ENCODE results near the gene PGGHG.
"Not testable (repeated sequence)": the region's sequence is repeated elsewhere in the genome, so short reads cannot be mapped to it uniquely, and the experiment has no call there.

PGGHG gene

GRCh38 chr11:330694-331357, 41.9 kb downstream of the PGGHG start:
- DNase-seq, result no peak

- DNase-seq, result no peak
Measured at GRCh38 chr11:331358-332060, 42.6 kb downstream of the PGGHG start.

GRCh38 chr11:332651-333480, 43.9 kb downstream of the PGGHG start:
- DNase-seq, result no peak

- not testable (repeated sequence) for DNase-seq
Measured at GRCh38 chr11:333616-334263, 44.8 kb downstream of the PGGHG start.

- DNase-seq, result no peak
Measured at GRCh38 chr11:334264-334994, 45.5 kb downstream of the PGGHG start.

GRCh38 chr11:335779-336658, 47.1 kb downstream of the PGGHG start:
- DNase-seq, result no peak

- DNase-seq, result no peak
Measured at GRCh38 chr11:336659-337198, 47.8 kb downstream of the PGGHG start.

- DNase-seq, result no peak
Measured at GRCh38 chr11:337711-338110, 48.8 kb downstream of the PGGHG start.

- DNase-seq, result no peak
Measured at GRCh38 chr11:339963-340362, 51.0 kb downstream of the PGGHG start.

GRCh38 chr11:340539-341512, 51.9 kb downstream of the PGGHG start:
- DNase-seq, result no peak

- DNase-seq, result no peak
Measured at GRCh38 chr11:342328-342727, 53.4 kb downstream of the PGGHG start.

- DNase-seq, result no peak
Measured at GRCh38 chr11:344836-345578, 56.1 kb downstream of the PGGHG start.
